Motor neuron (in vitro differentiated cells): Measurements from ENCODE around the gene SEMA3B. TPM values are rescaled to one million over a fixed set of nuclear protein-coding genes. Genes with fewer than 3 reads are reported as not detected.

Experiments
- ATAC-seq, 8 experiments: fragments of 200-7000 bp; cut with Tn5 transposase; replicated peaks in 6 of 8; 2 replicates each; pipeline ENCODE4 v1.8.0; 2021; ENCODE audit warnings: mild to moderate bottlenecking in 8 of 8, moderate library complexity in 8 of 8
- H3K27ac ChIP-seq, 2 donors: fragments of 250-450 bp; sonication (Bioruptor Pico); 2 replicates each; pipeline ENCODE4 v1.9.0; 2021; ENCODE audit warnings: antibody characterized with exemption in 2 of 2, mild to moderate bottlenecking in 2 of 2, moderate library complexity in 1 of 2
- H3K4me1 ChIP-seq, 2 donors: fragments of 250-450 bp; sonication (Bioruptor Pico); replicated peaks in 1 of 2; 2 replicates each; pipeline ENCODE4 v1.6.1; 2021; ENCODE audit warnings: antibody characterized with exemption in 2 of 2, mild to moderate bottlenecking in 2 of 2, moderate library complexity in 1 of 2
- H3K4me3 ChIP-seq, 5 donors: fragments of 250-450 bp; sonication (Bioruptor Pico); 2 replicates each; pipeline ENCODE4 v1.9.0; 2021; ENCODE audit warnings: antibody characterized with exemption in 5 of 5, mild to moderate bottlenecking in 5 of 5, moderate library complexity in 4 of 5
- WGBS, 10 experiments: fragments of 450-650 bp; shearing (Covaris generic); methylation state at CpG; one replicate each; pipeline ENCODE4 v1.0.0; 2022; 5-methylcytosine and 5-hydroxymethylcytosine counted together
- in situ Hi-C, 9 experiments: fragments of 400-800 bp; cut with MboI; loops; one replicate each; pipeline ENCODE4 v1.15.0; 2021; ENCODE audit warnings: low sequenced_read_pairs in 9 of 9, low pct_unique_long_range_greater_than_20kb in 2 of 9; ENCODE audit not compliant: unreplicated experiment in 9 of 9
- total RNA-seq, 8 experiments: library from RNA; unstranded; fragments of 300-600 nt; gene quantifications; 2 replicates each; pipeline versions ENCODE4 v1.2.3 to v1.2.4, GENCODE V29; 2022

Gene SEMA3B
- total RNA-seq, 8 experiments from 2014 or later = 2.0 to 20.8 (median 6.9) TPM

- ATAC-seq = no peak
- H3K4me3 ChIP-seq = no peak overlapping the region
- in situ Hi-C loops = no loop called here
- H3K4me1 ChIP-seq = peaks cover 21 to 35% of the 10 kb centered on the region in 2 donors
- no peak overlapping the region for H3K27ac ChIP-seq
- WGBS, 10 experiments = 50 to 100% (median 87%) methylated on average over 1 to 6 of the region's 8 CpGs; no CpG with 5 or more reads in 3 of the 10 experiments
Observed at GRCh38 chr3:50230104-50230793, 38.7 kb upstream of the SEMA3B start.

GRCh38 chr3:50230794-50231125, 38.2 kb upstream of the SEMA3B start:
- no peak for ATAC-seq
- WGBS, 10 experiments = 0 to 100% (median 90%) methylated on average over 1 to 3 of the region's 4 CpGs; no CpG with 5 or more reads in 1 of the 10 experiments
- in situ Hi-C loops = no loop called here
- H3K27ac ChIP-seq = no peak overlapping the region
- peaks cover 24 to 39% of the 10 kb centered on the region in 2 donors for H3K4me1 ChIP-seq
- H3K4me3 ChIP-seq = no peak overlapping the region

GRCh38 chr3:50231581-50231980, 37.4 kb upstream of the SEMA3B start:
- in situ Hi-C loops = no loop called here
- ATAC-seq = no peak

GRCh38 chr3:50232303-50232702, 36.6 kb upstream of the SEMA3B start:
- Histone ChIP-seq H3K4me3 (no peak overlapping the region), H3K4me1 (peaks cover 24 to 36% of the 10 kb centered on the region in 2 donors), H3K27ac (no peak overlapping the region)
- no peak for ATAC-seq
- in situ Hi-C loops = no loop called here
- WGBS, 10 experiments = 20 to 100% (median 90%) methylated on average over 1 to 2 of the region's 3 CpGs; no CpG with 5 or more reads in 4 of the 10 experiments

More at GRCh38 chr3:50231581-50231980, 37.4 kb upstream of the SEMA3B start:
- no peak overlapping the region for H3K27ac ChIP-seq
- H3K4me1 ChIP-seq = peaks cover 24 to 36% of the 10 kb centered on the region in 2 donors
- no peak overlapping the region for H3K4me3 ChIP-seq
- WGBS, 10 experiments = 17 to 100% (median 77%) methylated on average over 1 to 4 of the region's 5 CpGs; no CpG with 5 or more reads in 7 of the 10 experiments

GRCh38 chr3:50233176-50233575, 35.8 kb upstream of the SEMA3B start:
- Histone ChIP-seq H3K4me1 (peaks cover 22 to 33% of the 10 kb centered on the region in 2 donors), H3K4me3 (no peak overlapping the region), H3K27ac (peak overlapping the region in 1 of 2 donors; percentile 44)
- in situ Hi-C loops = no loop called here
- ATAC-seq = peak in 4 of 8 experiments; percentile 9 to 22 (median 14)
- WGBS, 10 experiments = 67 to 84% methylated on average over 1 to 2 of the region's 4 CpGs; no CpG with 5 or more reads in 8 of the 10 experiments

- peaks cover 32 to 53% of the 10 kb centered on the region in 2 donors for H3K4me1 ChIP-seq
- H3K27ac ChIP-seq = peak within 1 kb of the TSS; percentile 33 to 62
- H3K4me3 ChIP-seq = peak within 1 kb of the TSS; percentile 61 to 97 (median 81)
- WGBS, 10 experiments = 0 to 8% (median 0%) methylated on average over 1 to 14 of the region's 75 CpGs; no CpG with 5 or more reads in 4 of the 10 experiments
- in situ Hi-C loops = no loop called here
- ATAC-seq = peak; percentile 83 to 93 (median 90)
Observed at GRCh38 chr3:50235716-50236483, 33.0 kb upstream of the SEMA3B start, which contains the start of gene GNAI2. Gene GNAI2 (plus strand): TSS chr3:50236204. CDS start chr3:50236336, 132 bp downstream.

- 0% methylated on average over 1 of the region's 13 CpGs; no CpG with 5 or more reads in 8 of the 10 experiments for WGBS, 10 experiments
- Histone ChIP-seq H3K4me1 (peaks cover 39 to 60% of the 10 kb centered on the region in 2 donors), H3K4me3 (peak overlapping the region; percentile 61 to 97 (median 81)), H3K27ac (peak overlapping the region; percentile 33 to 61)
- in situ Hi-C loops = no loop called here
- ATAC-seq = no peak
Observed at GRCh38 chr3:50236484-50237132, 32.3 kb upstream of the SEMA3B start.

GRCh38 chr3:50237133-50237651, 31.8 kb upstream of the SEMA3B start:
- ATAC-seq = peak in 1 of 8 experiments; percentile 2
- H3K4me1 ChIP-seq = peaks cover 45 to 66% of the 10 kb centered on the region in 2 donors

GRCh38 chr3:50237754-50238548, 31.0 kb upstream of the SEMA3B start:
- Histone ChIP-seq H3K4me3 (peak overlapping the region; percentile 61 to 97 (median 81)), H3K27ac (peak overlapping the region; percentile 8 to 41), H3K4me1 (peaks cover 48 to 69% of the 10 kb centered on the region in 2 donors)
- in situ Hi-C loops = no loop called here
- ATAC-seq = peak in 7 of 8 experiments; percentile 1 to 42 (median 8)
- 0 to 30% (median 2%) methylated on average over 2 to 12 of the region's 31 CpGs; no CpG with 5 or more reads in 3 of the 10 experiments for WGBS, 10 experiments

More at GRCh38 chr3:50237133-50237651, 31.8 kb upstream of the SEMA3B start:
- Histone ChIP-seq H3K4me3 (peak overlapping the region; percentile 61 to 97 (median 81)), H3K27ac (peak overlapping the region; percentile 8 to 41)
- in situ Hi-C loops = no loop called here
- 0 to 17% (median 0%) methylated on average over 1 to 2 of the region's 7 CpGs; no CpG with 5 or more reads in 4 of the 10 experiments for WGBS, 10 experiments

- H3K4me3 ChIP-seq = peak overlapping the region; percentile 61 to 97 (median 81)
- no peak for ATAC-seq
- no CpG with 5 or more reads among the region's 7 CpGs for WGBS, 10 experiments
Observed at GRCh38 chr3:50238549-50239026, 30.4 kb upstream of the SEMA3B start.

GRCh38 chr3:50239649-50240048, 29.3 kb upstream of the SEMA3B start:
- 50 to 100% (median 60%) methylated on average over 1 to 4 of the region's 4 CpGs; no CpG with 5 or more reads in 3 of the 10 experiments for WGBS, 10 experiments
- Histone ChIP-seq H3K27ac (peak overlapping the region in 1 of 2 donors; percentile 45), H3K4me3 (no peak overlapping the region), H3K4me1 (peaks cover 43 to 59% of the 10 kb centered on the region in 2 donors)
- ATAC-seq = no peak
- in situ Hi-C loops = no loop called here

More at GRCh38 chr3:50238549-50239026, 30.4 kb upstream of the SEMA3B start:
- Histone ChIP-seq H3K4me1 (peaks cover 43 to 65% of the 10 kb centered on the region in 2 donors), H3K27ac (peak overlapping the region; percentile 8 to 41)
- in situ Hi-C loops = no loop called here
